Measurements from ENCODE around the gene ARID3A. TPM values are rescaled to one million over a fixed set of nuclear protein-coding genes. Genes with fewer than 3 reads are reported as not detected.

The ARID3A gene
- total RNA-seq, 1 donor from 2014 or later = 5.0 TPM

DNA sequence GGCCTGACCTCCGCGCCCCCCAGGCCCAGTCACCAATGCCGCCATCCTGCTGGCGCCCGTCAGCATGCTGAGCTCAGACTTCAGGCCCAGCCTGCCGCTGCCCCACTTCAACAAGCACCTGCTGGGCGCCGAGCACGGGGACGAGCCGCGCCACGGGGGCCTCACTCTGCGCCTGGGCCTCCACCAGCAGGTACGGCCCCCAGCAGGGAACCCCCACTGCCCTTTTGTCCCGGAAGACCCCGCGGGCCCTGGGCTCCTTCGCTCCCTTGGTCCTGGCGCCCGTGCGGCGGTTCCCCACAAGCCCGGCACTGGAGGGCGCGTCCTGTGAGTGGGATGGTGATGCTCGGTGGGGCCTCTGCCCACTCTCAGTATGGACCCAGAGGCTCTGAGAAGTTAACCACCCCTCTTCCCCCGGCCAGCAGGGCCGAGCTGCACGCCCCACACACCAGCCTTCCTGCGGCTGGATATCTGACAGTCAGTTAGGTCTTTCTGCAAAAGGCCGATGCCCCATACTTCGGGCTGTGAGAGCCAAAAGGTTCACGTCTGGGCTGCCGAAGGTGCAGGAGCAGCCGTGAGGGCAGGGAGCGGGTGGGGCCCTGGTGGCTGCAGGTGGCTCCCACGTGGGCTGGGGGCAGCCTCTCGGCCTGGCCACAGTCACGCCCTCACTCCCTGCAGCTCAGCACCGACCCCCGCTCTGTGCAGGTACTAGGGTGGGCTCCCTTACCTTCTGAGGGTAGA, 66.3 kb downstream of the ARID3A start:
- no peak for ATAC-seq (ENCODE audit: poor library complexity)
- intact Hi-C loops (cut with DNase I) = no loop called here
- DNase-seq = no peak

DNA sequence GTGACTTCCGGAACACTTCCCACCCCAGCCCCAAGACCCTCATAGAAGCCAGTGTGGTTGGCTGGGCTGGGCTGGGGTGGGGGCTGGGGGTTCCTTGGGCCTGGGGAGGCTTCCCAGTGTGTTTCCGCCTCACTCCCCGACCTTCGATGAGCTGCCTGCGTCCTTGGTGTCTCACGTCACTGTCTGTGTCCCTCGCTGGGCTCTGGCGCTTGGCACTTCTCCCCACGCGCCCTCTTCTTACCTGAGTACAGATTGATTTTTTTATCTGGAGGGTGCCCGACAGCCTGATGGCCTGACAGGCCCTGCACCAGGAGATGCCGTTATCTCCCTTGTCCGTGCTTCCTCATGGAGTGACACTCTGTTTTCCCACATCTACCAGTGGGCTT, 66.8 kb downstream of the ARID3A start:
- no peak for DNase-seq
- intact Hi-C loops (cut with DNase I) = no loop called here
- no peak for ATAC-seq (ENCODE audit: poor library complexity)

DNA sequence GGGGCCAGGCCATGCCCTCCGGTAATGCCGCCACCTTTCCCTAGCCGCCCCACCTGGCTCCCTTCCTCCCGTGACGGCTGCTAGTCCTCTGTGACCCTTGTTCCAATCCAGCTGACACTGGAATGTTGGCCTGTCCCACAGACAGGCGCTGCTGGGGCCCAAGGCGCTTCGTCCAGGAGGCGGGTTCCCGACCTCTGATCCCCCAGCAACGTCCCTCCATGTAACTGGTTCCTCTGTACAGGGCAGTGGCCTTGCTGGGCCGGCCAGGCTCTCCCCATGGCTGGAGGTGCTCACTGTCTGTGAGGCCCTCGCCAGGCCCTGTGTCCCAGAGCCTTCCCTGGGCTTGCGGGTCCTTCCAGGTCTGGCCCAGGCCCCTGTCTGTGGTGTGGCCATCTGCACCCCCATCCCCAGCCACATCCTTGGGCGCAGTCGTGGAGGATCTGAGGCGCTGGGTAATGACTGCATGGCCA, 67.6 kb downstream of the ARID3A start:
- ATAC-seq (ENCODE audit: poor library complexity) = no peak
- no peak for DNase-seq

DNA sequence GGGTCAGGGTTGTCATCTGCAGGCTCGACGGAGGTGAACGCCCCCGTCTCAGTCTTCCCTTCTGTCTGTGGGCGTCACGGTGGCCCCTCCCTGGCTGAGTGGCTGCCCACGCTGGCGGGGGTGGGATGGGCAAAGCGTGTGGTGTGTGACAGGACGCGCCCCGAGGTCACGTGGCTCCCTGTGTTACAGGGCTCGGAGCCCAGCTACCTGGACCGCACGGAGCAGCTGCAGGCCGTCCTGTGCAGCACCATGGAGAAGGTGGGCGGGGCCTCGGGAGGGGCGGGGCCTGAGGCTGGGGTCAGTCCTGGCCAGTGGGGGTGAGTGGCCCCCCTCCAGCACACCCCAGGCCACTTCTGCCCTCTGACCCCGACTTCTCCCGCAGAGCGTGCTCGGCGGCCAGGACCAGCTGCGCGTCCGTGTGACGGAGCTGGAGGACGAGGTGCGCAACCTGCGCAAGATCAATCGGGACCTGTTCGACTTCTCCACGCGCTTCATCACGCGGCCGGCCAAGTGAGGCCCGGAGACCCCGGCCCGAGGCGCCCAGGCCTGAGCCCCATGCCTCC, 68.1 kb downstream of the ARID3A start:
- intact Hi-C loops (cut with DNase I) = no loop called here
- DNase-seq = no peak
- ATAC-seq (ENCODE audit: poor library complexity) = no peak

More for the DNA sequence above, 67.6 kb downstream of the ARID3A start:
- intact Hi-C loops (cut with DNase I) = no loop called here

DNA sequence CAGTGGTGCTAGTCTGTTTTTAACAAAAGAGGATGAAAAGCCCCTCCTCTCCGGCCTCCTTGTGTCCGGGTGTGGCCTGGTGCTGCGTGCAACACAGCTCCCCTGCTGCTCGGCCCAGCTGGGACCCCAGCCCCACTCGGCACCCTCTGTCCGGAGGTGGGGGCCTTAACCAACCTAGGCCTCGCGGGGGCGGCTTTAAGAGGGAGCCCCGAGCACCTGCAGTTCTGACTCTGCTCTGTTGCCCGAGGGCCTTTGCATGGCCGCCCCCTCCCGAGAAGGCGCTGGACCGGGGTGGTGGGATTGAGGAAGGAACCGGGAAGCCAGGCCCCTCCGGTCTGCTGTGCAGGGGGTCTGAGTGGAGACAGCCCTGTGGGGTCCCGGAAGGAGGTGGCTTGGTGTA, 68.7 kb downstream of the ARID3A start:
- ATAC-seq (ENCODE audit: poor library complexity) = no peak
- intact Hi-C loops (cut with DNase I) = no loop called here
- DNase-seq = no peak

DNA sequence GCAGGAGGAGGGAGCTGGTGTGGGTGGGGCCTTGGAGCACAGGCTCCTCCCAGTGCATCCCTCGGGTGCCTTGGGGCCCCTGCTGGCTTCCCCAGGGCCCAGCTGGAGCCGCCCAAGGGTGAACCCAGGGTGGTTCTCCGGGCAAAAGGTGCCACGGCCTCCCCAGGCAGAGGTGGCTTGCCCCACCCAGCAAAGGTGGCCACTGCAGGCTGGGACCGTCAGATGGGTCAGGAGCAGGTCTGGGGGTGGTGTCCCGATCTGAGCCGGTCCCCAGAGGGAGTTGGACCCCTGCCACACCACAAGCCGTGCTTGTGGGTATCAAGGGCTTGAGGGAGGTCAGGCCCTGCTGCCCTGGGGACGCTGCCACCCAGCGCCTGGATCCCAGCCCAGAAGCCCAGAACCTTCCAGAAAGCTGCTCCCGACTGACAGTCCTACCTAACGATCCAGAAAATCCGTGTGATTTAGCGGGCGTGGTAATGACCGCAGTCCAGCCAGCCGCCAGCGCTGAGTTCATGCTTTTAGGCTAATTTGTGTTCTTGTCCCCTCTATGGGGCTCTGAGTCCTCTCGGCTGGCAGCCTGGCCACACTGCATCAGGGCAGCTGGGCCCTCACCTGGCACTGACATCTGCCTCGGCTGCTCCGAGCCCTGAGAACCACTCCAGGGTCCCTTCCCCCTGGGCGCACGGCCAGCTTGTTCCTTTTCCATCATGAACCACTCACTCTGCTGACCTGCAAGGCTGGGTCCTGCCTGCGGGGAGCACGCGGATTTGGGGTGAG, 69.4 kb downstream of the ARID3A start:
- no peak for DNase-seq
- no peak for ATAC-seq (ENCODE audit: poor library complexity)
- intact Hi-C loops (cut with DNase I) = no loop called here

DNA sequence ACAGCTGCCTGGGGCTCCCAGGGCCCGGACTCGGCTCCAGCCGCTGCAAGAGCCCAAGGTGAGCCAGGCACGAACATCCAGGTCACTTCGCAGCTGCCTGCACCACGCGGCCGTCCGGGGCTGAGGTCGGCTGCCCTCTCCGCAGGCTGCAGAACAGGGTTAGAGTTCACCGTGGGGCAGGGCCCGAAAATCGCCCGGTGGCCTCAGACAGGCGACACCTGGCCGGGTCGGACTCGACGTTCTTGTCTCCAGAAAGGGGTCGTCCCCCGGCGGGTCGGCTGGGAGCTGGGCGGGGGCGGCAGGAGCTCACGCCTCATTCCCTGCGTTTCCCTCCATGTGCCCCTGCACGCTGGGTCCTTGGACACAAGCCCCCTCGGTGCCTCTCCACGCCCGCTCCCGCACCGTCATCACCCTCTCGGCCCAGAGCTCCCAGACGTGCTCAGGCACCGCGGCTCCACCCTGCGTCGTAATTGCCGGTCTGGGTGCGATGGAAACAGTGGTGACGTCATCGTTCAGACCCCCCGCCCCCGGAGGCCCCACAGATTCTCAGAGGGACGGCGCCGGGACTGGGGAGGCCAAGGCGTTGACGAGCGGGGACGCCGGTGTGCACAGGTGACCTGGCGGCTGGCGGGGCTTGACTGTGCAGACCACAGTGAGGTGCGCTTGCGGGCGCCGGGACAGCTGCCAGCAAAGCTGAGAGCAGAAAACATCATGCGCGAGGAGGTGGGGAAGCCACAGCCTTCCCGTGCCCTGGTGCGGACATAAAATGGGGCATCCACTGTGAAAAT, 70.4 kb downstream of the ARID3A start:
- ATAC-seq (ENCODE audit: poor library complexity) = peak; percentile 6
- intact Hi-C loops (cut with DNase I) = no loop called here

DNA sequence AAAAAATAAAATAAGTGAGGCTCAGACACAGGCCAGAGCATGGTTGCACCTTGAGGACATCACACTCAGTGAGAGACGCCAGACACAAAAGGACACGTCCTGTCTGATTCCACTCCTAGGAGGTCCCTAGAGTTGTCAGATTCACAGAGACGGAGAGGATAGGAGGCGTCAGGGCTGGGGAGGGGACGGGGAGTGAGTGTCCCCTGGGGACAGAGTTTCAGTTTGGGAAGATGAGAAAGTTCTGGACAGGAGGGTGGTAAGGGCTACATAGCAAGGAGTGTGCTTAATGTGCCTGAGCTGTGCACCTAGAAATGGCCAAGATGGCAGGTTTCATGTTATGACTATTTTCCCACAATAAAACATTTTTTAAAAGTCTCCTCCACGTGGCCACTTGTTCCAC, 72.2 kb downstream of the ARID3A start:
- intact Hi-C loops (cut with DNase I) = no loop called here
- no peak for ATAC-seq (ENCODE audit: poor library complexity)
- DNase-seq = no peak

More for the DNA sequence above, 70.4 kb downstream of the ARID3A start:
- no peak for DNase-seq

DNA sequence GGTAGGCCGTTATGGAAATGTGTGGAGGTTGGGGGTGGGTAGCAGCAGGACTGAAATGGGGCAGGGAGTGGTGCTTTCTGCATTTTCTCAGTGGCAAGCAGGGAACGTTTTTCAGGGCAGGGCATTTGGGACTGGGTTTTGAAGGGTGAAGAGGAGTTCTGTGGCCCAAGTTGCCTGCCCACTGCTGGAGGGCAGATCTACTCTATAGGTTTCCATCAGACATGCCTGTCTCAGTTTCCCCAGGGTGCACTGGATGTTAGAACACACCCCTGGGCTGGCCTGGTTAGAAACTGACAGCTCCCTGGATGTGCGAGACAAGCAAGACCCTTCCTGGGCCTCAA, 73.5 kb downstream of the ARID3A start:
- intact Hi-C loops (cut with DNase I) = no loop called here
- DNase-seq = no peak
- ATAC-seq (ENCODE audit: poor library complexity) = no peak

DNA sequence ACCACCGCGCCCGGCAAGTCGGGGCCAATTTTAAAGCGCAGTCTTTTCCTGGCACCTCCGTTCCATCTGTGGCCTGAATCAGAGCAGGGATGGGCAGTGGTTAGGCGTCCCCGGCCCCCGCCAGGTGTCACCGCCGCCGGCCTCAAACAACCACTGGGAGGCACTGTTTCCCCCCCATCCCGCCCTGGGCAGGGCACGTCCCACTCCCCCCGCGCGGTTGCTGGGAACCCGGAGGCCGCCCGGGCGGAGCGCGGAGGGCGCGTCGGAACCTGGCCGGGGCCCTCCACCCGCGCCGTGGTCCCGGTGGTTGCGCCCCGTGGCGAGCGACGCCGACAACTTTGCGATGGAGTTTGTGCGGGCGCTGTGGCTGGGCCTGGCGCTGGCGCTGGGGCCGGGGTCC, 74.3 kb downstream of the ARID3A start, which contains the start of gene GRIN3B:
TSS of gene GRIN3B (plus strand) at position 325 of the 400 bp plus-strand sequence. CDS start at position 344, 19 bp downstream.
- ATAC-seq (ENCODE audit: poor library complexity) (peak; percentile 30), DNase-seq (peak; percentile 68)
- intact Hi-C loops (cut with DNase I) = no loop called here

DNA sequence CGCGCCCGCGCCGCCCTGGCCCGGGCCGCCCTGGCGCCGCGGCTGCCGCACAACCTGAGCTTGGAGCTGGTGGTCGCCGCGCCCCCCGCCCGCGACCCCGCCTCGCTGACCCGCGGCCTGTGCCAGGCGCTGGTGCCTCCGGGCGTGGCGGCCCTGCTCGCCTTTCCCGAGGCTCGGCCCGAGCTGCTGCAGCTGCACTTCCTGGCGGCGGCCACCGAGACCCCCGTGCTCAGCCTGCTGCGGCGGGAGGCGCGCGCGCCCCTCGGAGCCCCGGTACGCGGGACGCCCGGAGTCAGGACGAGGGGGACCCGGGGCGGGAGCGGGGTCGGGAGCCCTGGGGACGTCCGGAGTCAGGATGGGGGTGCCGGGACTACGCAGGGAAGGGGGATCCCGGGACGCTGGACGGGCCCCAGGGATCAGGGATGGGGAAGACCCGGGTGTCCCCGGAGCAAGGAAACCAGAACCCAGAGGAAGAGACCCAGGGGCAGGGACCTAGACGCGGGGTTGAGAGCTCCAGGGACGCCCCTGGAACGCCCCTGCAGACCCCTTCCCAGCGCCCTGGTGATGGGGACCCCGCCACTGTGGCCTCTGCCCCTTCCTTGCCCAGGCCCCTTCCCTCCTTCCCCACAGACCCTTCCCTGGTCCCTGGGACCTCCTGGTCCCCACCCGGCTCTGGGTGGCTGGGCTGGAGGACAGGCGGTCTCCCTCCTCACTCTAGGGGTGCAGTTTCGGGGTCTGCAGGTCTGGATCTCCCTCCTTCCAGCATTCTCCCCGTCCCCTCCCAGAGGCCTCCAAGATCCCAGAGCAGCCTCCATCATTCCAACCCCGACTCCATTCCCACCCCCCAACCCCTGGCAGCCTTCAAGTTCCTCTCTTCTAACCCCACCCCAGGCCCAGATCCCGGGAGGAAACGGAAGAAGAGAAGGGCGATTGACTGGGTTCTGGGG, 75.0 kb downstream of the ARID3A start:
- DNase-seq (no peak), ATAC-seq (ENCODE audit: poor library complexity) (no peak)
- intact Hi-C loops (cut with DNase I) = no loop called here

DNA sequence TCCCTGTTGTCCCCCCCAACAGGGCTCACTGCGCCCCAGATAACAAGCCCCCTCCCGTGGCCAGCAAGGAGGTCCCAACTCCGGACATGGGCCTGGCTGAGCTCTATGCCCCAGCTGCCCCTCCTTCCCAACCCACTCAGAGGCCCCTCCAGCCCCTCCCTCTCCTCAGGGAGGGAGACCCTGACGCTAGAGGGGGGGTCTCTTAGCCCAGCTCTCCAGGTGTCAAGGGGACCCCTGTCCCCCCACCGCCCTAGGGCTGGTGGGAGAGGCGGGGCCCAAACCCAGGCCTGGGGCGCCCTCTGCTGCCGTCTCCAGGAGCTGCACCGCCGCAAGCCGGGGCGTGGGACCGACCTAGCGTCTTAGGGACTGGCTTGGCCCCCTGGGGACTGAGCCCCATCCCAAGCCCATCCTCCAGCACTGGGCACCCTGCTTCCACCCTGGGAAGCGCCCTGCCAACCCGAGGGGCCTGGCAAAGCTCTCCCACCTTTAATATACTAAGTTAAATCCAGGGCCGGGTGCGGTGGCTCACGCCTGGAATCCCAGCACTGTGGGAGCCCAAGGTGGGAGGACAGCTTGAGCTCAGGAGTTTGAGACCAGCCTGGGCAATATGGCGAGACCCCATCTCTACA, 75.8 kb downstream of the ARID3A start:
- peak; percentile 78 for ATAC-seq (ENCODE audit: poor library complexity)
- intact Hi-C loops (cut with DNase I) = no loop called here
- peak; percentile 81 for DNase-seq

DNA sequence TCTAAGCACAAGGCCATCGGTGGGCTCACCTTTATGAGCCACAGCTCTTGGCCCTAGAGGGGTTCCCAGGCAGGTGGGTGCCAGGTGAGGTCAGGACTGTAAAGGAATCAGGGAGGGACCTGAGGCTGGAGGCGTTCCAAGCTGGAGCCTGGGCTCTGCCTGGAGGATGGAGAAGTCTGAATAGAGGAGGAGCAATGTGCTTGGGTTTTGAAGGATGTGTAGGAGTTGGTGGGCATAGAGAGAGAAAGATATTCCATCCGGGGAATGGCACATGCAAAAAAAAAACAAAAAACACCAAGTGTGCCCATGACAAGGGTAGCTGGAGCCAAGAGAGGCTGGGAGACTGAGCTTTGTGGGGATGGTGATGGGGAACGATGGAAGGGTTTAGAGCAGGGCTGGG, 76.8 kb downstream of the ARID3A start:
- DNase-seq = no peak
- intact Hi-C loops (cut with DNase I) = no loop called here
- no peak for ATAC-seq (ENCODE audit: poor library complexity)

DNA sequence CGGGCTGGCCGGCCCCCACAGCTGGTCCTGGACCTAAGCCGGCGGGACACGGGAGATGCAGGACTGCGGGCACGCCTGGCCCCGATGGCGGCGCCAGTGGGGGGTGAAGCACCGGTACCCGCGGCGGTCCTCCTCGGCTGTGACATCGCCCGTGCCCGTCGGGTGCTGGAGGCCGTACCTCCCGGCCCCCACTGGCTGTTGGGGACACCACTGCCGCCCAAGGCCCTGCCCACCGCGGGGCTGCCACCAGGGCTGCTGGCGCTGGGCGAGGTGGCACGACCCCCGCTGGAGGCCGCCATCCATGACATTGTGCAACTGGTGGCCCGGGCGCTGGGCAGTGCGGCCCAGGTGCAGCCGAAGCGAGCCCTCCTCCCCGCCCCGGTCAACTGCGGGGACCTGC, 77.4 kb downstream of the ARID3A start:
- no peak for DNase-seq

DNA sequence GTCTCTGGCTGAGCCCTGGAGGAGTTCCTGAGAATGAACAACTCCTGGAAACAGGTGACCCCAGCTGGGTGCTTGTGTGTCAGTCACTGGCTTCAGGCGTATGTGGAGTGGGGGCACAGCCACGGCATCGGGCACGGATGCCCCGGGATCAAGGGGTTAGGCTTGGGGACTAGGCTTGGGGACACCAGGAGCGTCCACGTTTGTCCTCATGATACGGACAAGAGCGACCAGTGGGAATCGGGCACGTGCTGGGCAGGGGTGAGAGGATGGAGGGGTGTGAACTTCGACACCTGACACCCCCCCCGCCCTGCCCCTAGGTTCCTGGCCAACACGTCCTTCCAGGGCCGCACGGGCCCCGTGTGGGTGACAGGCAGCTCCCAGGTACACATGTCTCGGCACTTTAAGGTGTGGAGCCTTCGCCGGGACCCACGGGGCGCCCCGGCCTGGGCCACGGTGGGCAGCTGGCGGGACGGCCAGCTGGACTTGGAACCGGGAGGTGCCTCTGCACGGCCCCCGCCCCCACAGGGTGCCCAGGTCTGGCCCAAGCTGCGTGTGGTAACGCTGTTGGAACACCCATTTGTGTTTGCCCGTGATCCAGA, 78.5 kb downstream of the ARID3A start:
- ATAC-seq (ENCODE audit: poor library complexity) = no peak
- DNase-seq = no peak
- intact Hi-C loops (cut with DNase I) = no loop called here

More for the DNA sequence above, 77.4 kb downstream of the ARID3A start:
- intact Hi-C loops (cut with DNase I) = no loop called here
- no peak for ATAC-seq (ENCODE audit: poor library complexity)

DNA sequence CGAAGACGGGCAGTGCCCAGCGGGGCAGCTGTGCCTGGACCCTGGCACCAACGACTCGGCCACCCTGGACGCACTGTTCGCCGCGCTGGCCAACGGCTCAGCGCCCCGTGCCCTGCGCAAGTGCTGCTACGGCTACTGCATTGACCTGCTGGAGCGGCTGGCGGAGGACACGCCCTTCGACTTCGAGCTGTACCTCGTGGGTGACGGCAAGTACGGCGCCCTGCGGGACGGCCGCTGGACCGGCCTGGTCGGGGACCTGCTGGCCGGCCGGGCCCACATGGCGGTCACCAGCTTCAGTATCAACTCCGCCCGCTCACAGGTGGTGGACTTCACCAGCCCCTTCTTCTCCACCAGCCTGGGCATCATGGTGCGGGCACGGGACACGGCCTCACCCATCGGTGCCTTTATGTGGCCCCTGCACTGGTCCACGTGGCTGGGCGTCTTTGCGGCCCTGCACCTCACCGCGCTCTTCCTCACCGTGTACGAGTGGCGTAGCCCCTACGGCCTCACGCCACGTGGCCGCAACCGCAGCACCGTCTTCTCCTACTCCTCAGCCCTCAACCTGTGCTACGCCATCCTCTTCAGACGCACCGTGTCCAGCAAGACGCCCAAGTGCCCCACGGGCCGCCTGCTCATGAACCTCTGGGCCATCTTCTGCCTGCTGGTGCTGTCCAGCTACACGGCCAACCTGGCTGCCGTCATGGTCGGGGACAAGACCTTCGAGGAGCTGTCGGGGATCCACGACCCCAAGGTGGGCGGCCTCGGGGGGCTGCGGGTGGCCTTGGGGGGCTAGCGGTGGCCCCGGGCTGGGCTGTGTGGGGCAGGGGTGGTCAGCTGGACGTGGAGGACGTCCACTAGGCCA, 79.2 kb downstream of the ARID3A start:
- DNase-seq = no peak
- no peak for ATAC-seq (ENCODE audit: poor library complexity)

More for the DNA sequence above, 79.2 kb downstream of the ARID3A start:
- intact Hi-C loops (cut with DNase I) = no loop called here

All from Right ventricle myocardium superior (tissue), 1 donor.